Esophagus muscularis mucosa (tissue), 4 donors: ENCODE data around the gene TMEM231.
"Not testable (repeated sequence)": the region's sequence is repeated elsewhere in the genome, so short reads cannot be mapped to it uniquely, and the experiment has no call there.

Experiments
- EP300 ChIP-seq: sonication (generic); formaldehyde crosslinking; IDR thresholded peaks from one replicate; pipeline ENCODE4 v1.6.1; 2017; ENCODE audit warnings: antibody characterized with exemption
- POLR2AphosphoS5 ChIP-seq, 2 donors: sonication (generic); formaldehyde crosslinking; IDR thresholded peaks; one replicate each; pipeline ENCODE4 v1.6.1; 2017; ENCODE audit warnings: antibody characterized with exemption in 2 of 2
- TF ChIP-seq, protein P1 (sequence below), 3 experiments: fragments of 200-600 bp in 2 of 3; fragments of 450-650 bp in 1 of 3; sonication (generic) in 2 of 3; IDR thresholded peaks; one replicate each; pipeline ENCODE4 v1.5.1; 2017 to 2019; ENCODE audit warnings: antibody characterized with exemption in 3 of 3, mild to moderate bottlenecking in 2 of 3, moderate library complexity in 1 of 3

DNA sequence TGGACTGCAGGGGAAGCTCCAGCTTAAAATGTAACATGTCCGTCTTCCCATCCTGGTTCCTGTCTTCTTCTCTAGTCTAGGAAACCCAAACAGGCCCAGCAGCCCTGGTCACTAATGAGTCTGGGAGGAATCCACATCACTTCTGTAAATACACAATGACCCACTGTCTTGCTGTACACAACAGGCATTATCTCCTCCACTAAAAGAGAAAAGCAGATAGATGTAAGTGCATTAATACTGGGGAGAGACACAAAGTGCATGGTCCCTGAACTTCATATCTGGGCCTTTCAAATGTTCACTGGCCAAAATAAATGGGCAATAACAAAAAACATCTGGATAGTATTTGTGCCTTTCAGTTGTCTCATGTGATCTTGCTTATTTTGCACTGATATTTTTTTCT is 10.2 kb downstream of the TMEM231 start:
- TF ChIP-seq POLR2AphosphoS5 (IDR thresholded peaks at IDR 0.05); EP300: not testable (repeated sequence)
- TF ChIP-seq, protein P1, sequence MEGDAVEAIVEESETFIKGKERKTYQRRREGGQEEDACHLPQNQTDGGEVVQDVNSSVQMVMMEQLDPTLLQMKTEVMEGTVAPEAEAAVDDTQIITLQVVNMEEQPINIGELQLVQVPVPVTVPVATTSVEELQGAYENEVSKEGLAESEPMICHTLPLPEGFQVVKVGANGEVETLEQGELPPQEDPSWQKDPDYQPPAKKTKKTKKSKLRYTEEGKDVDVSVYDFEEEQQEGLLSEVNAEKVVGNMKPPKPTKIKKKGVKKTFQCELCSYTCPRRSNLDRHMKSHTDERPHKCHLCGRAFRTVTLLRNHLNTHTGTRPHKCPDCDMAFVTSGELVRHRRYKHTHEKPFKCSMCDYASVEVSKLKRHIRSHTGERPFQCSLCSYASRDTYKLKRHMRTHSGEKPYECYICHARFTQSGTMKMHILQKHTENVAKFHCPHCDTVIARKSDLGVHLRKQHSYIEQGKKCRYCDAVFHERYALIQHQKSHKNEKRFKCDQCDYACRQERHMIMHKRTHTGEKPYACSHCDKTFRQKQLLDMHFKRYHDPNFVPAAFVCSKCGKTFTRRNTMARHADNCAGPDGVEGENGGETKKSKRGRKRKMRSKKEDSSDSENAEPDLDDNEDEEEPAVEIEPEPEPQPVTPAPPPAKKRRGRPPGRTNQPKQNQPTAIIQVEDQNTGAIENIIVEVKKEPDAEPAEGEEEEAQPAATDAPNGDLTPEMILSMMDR (IDR thresholded peaks at IDR 0.05) = not testable (repeated sequence)
